Measurements from ENCODE around the gene HMGXB4.
A peak's percentile ranks its signal among the peaks of the same experiment; 100 is the strongest.

The HMGXB4 gene

DNA sequence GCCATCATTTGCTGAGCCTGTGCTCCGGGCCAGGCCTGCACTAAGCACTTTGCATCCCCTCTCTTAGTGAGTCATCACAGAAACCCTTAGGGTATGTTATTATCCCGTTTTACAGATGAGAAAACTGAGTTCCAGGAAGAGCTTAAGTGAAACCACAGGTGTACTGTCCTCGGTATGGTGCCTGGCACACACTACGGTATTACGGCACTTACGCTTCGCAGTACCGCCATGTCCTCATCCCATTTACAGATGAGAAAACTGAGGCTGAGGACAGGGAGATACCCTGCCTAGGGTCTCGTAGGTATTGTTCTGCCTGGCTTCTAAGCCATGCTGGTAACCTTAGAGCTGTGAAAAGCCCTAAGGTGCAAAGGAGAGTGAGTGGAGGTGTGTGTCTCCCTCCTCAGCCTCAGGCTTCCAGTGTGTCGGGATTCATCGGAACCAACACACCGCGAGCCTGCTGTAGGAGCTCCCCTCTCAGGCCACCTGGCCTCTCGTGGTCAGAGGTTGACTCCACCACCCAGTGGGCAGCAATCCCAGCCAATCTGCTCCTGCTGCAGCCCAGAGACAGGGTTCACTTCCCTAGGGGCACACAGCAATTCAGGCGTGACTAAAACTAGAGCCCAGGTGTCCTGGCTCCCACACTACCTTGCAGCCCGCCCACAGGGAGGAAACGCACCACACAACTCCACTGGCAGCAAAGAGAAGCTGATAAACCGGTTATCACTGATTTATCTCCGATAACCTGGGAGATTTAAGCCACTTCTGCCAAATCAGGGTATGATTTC, 84.0 kb downstream of the HMGXB4 start:
- TF ChIP-seq, protein P1, sequence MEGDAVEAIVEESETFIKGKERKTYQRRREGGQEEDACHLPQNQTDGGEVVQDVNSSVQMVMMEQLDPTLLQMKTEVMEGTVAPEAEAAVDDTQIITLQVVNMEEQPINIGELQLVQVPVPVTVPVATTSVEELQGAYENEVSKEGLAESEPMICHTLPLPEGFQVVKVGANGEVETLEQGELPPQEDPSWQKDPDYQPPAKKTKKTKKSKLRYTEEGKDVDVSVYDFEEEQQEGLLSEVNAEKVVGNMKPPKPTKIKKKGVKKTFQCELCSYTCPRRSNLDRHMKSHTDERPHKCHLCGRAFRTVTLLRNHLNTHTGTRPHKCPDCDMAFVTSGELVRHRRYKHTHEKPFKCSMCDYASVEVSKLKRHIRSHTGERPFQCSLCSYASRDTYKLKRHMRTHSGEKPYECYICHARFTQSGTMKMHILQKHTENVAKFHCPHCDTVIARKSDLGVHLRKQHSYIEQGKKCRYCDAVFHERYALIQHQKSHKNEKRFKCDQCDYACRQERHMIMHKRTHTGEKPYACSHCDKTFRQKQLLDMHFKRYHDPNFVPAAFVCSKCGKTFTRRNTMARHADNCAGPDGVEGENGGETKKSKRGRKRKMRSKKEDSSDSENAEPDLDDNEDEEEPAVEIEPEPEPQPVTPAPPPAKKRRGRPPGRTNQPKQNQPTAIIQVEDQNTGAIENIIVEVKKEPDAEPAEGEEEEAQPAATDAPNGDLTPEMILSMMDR (conservative IDR thresholded peaks at IDR 0.05) = no peak
- peak overlapping the region; percentile 72 for H3K27ac ChIP-seq

DNA sequence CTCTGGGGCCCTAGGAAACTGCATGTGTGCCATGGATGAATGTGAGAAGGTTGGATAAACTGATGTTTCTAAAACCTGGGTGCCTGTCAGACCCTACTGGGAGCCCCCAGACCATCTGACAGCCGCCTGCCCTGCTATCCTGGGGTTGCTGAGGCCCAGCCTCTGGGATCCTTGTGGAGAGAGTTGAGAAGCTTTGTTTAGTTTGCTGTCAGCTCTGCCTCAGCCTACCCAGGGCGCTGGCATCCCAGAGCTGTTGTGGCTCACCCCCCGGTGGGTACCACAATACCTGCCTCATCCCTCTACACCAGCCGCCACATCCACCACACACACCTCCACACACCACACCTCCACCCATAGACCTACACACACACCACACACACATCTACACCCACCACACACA, 85.1 kb downstream of the HMGXB4 start:
- TF ChIP-seq, protein P1 (conservative IDR thresholded peaks at IDR 0.05) = no peak
- H3K27ac ChIP-seq = peak overlapping the region; percentile 72

DNA sequence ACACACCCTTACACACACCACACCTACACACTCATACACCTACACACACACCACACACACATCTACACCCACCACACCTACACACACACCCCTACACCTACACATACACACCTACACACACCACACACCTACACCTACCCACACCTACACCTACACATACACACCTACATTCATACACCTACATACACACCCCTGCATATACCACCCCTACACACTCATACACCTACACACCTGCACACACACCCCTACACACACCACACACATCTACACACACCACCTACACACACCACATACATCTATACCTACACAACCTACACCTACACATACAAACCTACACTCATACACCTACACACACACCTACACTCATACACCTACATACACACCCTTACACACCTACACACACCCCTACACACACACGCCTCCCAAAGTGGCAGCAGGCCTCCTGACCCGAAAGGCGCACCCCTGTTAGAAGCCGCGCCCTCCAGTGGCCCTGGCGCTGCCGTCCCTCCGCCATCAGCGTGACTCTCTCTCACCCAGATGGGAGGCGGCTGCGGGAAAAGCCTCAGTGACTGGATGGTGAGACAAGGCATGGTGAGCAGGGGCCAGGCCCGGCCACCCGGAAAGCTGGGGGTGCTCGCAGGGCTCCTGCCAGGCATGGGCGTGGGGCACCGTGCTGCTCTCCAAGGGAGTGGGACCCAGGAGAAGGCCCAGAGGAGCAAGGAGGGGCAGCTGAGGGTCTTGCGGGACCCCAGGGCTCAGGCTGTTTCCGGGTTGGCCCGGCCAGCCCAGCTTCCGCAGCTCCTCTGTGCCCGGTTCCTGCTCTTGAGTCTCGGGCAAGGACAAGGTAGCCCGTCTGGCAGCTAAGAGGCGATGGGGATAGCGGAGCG, 86.6 kb downstream of the HMGXB4 start:
- TF ChIP-seq, protein P1 (conservative IDR thresholded peaks at IDR 0.05) = no peak
- no peak overlapping the region for H3K27ac ChIP-seq

DNA sequence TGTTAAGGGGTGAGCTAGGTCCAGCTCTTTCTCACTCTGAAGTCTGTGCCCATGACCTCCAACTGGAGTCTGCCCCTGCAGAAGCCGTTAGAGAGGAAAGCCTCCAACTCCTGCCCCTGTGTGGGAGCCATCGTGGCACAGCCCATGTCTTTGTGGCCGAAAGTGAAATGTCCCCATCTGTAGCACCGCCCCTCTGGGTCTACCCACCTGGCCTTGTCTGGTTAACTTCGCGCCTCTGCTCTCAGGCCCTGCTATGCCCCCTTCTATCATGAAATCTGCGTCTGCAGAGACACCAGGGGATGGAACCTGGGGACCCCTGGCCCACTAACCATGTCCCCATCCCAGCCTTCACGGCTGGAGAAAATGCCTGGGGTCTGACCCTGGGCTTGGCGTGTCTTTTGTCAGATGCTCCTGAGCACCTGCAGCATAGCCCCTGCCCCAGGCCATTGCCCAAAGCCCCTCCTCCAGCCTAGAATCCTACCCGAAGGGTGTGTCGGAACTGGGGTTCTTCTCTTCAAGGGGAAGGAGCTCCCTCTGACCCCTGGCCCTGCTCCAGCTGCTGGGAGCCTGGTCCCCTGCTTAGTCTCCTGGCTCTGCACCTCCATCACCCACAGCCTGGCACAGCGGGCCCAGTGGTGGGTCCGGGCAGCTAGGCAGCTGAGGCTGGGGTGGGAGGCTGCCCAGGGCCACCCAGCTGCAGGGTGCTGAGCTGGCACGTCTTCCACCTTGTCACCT, 87.8 kb downstream of the HMGXB4 start:
- no peak overlapping the region for H3K27ac ChIP-seq
- TF ChIP-seq, protein P1 (conservative IDR thresholded peaks at IDR 0.05) = no peak
